HG02870 (cell line): ENCODE measurements around the gene ADNP.
"Not testable (repeated sequence)": the region's sequence is repeated elsewhere in the genome, so short reads cannot be mapped to it uniquely, and the experiment has no call there.

Experiments used
- ATAC-seq: cut with Tn5 transposase; IDR thresholded peaks from one replicate; pipeline ENCODE4 v1.9.1; 2021; ENCODE audit warnings: mild to moderate bottlenecking, moderate library complexity; ENCODE audit not compliant: unreplicated experiment

The ADNP gene

GRCh38 chr20:50903353-50904051 is 27.7 kb downstream of the ADNP start:
- no peak for ATAC-seq

DNA sequence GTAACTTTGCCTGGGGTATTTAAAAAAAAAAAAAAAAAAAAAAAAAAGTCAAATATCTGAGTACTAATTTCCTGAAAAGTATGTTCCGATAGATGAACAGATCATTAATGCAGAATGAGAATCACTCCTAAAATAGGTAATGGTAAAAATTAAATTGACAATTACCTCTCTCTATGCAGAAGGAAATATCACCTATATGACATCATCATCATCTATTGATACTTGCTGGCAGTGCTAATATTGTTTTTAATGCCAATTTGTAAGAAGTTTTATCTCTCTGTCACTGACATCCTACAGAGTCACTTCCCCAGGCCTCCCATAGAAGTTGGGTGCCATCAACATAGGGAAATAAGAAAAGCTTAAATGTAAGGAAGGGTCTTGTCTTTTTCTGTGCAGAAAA is 29.9 kb downstream of the ADNP start:
- no peak for ATAC-seq

DNA sequence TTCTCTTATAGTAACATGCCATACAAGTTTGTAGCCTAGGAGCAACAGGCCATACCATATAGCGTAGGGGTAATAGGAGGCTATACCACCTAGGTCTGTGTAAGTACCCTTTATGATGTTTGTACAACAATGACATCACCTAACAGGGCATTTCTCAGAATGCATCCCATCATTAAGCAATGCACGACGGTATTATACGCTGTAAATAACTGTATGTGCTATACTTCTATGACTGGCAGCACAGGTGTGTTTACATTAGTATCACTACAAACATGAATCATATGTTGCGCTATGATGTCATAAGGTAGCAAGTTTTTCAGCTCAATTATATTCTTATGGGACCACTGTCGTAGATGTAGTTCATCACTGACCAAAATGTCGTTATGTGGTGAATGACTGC is 31.0 kb downstream of the ADNP start:
- ATAC-seq = no peak

DNA sequence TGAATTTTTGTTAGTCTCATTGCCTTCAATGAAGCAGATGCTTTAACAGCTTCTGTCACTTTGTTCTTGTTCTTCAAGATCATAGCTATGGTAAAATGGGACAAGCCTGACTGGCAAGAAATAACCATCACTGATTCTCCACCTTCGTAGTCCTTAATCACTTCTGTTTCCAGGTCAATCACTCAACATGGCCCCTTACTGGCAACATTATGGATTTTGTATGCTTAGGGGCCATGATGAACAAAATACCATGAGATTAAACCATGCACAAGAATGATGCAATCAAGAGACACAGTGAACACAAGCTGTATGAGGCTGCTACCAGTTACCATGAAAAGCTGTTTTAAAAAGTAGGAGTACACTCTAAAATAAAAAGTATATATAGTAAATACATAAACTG is 32.8 kb downstream of the ADNP start:
- ATAC-seq = no peak

DNA sequence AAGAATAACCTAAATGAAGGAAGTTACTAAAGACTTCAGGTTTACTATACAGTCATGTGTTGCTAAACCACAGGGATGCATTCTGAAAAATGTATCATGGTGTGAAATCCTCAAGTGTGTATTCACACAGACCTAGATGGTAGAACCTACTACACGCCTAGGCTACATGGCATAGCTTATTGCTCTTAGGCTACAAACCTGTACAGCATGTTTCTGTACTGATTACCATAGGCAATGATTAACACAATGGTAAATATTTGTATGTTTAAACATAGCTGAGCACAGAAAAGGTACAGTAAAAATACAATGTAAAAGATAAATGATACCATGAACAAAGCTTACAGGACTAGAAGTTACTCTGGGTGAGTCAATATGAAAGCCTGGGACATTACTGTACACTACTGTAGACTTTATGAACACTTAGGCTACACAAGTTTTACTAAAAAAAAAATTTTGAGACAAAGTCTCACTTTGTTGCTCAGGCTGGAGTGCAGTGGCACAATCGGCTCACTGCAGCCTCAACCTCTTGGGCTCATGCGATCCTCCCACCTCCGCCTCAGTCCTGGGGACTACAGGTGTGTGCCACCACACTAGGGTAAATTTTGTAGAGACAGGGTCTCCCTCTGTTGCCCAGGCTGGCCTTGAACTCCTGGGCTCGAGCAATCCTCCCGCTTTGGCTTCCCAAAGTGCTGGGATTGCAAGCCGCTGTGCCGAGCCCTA is 36.0 kb downstream of the ADNP start:
- ATAC-seq = no peak

DNA sequence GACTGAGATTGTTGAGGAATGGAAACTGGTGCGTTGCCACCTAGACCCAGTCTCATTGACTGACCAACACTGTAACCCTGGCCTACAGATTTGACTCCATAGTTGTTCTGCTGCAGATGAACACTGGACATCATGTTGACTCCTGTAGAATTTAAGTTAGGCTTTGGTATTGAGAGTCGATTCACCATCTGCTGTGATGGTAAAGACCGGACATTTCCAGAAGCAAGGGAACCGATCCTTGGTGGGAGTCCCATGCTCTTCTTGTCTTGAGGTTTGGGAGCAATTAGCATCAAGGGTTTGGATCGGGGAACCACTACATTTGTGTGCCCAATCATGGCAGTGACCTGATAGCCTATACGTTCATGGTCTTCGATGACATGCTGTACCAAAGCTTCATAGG is 37.6 kb downstream of the ADNP start:
- no peak for ATAC-seq

GRCh38 chr20:50892394-50892793 is 38.8 kb downstream of the ADNP start:
- no peak for ATAC-seq

GRCh38 chr20:50891138-50891537 is 40.1 kb downstream of the ADNP start:
- no peak for ATAC-seq

DNA sequence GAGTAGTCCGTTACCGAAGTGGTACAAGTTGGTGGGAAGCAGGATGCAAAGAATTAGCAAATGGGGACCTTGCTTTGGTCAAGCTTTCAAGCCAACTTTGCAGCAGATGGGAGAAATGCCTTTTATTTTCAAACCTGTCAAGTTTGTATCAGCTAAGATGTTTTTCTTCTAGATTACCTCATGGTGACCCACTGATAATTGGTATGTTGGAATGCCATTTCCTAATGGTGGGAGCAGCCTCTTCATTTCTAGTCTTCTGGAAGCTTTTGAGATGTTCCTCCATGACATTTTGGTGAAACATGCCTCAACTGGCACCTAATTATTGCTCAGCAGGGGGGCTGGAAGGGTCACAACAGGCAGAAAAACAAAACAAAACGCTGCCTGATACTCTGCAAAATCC is 43.7 kb downstream of the ADNP start:
- no peak for ATAC-seq

DNA sequence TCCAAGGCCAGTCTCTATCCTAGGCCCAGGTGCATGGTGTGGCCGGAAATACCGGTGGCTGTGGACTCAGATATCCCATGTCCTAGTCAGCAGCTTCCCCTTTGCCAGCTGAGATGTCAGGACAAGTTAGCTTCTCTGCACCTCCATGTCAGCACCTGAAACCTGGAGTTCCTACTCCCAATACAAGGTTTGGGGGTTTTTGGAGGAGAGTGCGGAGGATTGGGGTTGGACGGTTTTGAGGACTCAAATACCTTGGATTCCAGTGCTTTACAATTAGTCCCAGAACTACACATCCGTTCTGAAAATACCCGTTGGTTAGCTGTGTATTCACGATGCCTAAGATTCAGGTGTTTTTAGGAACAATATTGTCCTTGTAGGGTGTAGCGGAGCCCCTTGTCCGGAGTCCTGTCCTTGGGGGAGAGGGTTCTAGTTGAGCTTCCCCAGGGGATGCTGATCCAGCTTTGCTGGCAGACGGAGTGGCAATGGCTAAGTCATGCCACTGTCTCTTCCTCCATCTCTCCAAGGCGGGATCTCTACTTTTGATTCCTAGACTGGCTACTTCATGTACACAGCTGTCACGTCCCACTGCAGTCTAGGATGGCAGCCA is 45.0 kb downstream of the ADNP start:
- no peak for ATAC-seq

GRCh38 chr20:50885781-50886180 is 45.5 kb downstream of the ADNP start:
- ATAC-seq = no peak

DNA sequence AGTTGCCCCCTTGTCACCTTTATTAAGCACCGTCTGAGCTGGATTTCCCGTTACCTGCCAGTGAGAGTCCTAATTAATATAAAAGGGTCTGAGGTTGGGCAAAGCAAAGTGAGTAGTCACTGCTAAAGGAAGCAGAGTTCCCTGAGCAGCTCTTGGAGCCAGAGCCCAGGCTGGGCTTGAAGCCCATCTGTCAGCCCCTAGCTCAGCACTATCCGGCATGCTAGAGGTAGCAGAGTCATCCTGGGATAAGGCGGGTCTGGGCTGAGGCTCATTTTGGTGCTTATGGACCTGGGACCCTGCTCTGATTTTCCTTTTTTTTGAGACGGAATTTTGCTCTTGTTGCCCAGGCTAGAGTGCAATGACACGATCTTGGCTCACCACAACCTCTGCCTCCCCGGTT is 46.2 kb downstream of the ADNP start:
- ATAC-seq = no peak

DNA sequence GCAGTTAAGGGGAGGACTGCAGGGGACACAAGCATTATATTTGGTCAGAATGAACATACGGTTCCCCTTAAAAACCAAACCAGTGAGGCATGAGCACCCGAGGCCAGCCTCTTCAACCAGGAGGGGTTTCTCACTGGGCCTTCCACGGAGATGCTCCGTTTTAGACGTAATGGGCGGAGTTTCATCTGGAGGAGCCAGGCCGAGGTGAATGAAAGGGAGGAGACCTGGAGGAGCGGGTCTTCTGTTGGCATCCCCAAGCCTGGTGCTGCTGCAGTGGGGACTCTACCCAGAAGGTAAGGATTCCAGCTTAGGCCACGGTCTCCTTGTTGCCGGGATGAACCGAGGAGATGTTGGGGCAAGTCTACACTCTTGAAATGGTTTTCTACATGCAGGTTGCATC is 47.4 kb downstream of the ADNP start:
- no peak for ATAC-seq

- not testable (repeated sequence) for ATAC-seq
Observed at GRCh38 chr20:50881759-50882424, 49.3 kb downstream of the ADNP start.

- no peak for ATAC-seq
Observed at GRCh38 chr20:50879649-50880550, 51.3 kb downstream of the ADNP start.

- ATAC-seq = no peak
Observed at GRCh38 chr20:50877232-50877743, 53.9 kb downstream of the ADNP start.

DNA sequence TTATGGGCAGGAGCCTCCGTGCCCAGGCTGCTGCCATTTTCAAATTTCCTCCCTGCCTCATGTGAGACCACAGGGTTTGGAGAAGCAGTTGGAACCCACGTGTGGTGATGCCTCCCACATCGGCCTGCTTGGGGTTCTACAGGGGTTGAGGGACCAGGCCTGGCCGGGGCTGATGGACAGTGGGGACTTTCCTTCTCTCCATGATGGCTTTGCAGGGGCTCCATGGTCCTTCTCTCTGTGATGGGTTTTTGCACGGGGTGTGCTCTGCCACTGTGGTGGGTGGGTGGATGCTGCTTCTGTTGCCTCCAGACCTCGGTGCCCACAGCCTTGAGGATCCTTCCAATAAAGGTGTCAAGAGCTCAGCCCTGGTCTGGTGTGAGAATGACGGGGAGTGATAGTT is 54.4 kb downstream of the ADNP start:
- ATAC-seq = no peak

- no peak for ATAC-seq
Observed at GRCh38 chr20:50876063-50876685, 55.1 kb downstream of the ADNP start.

GRCh38 chr20:50874758-50875665 is 56.2 kb downstream of the ADNP start:
- ATAC-seq = no peak
